GM18520 (cell line): ENCODE measurements around the gene PROM1.

ENCODE experiments used
- ATAC-seq: cut with Tn5 transposase; IDR thresholded peaks from one replicate; pipeline ENCODE4 v1.9.1; 2021; ENCODE audit not compliant: unreplicated experiment

PROM1 gene

GRCh38 chr4:16027626-16028025, 56.2 kb downstream of the PROM1 start:
- no peak for ATAC-seq

- ATAC-seq: no peak
These were observed 56.7 kb downstream of the PROM1 start for GRCh38 chr4:16027114-16027513.

GRCh38 chr4:16026160-16026761, 57.6 kb downstream of the PROM1 start:
- ATAC-seq: no peak

- ATAC-seq: no peak
These were observed 58.6 kb downstream of the PROM1 start for GRCh38 chr4:16025268-16025667.

GRCh38 chr4:16023776-16024408, 59.9 kb downstream of the PROM1 start:
- no peak for ATAC-seq

GRCh38 chr4:16021804-16022560, 61.8 kb downstream of the PROM1 start:
- ATAC-seq: no peak

GRCh38 chr4:16019649-16020048, 64.2 kb downstream of the PROM1 start:
- ATAC-seq: no peak

- no peak for ATAC-seq
These were observed 65.0 kb downstream of the PROM1 start for GRCh38 chr4:16018841-16019240.

- no peak for ATAC-seq
These were observed 65.7 kb downstream of the PROM1 start for GRCh38 chr4:16018061-16018676.

GRCh38 chr4:16016536-16016935, 67.3 kb downstream of the PROM1 start:
- no peak for ATAC-seq

GRCh38 chr4:16011173-16011572, 72.7 kb downstream of the PROM1 start:
- ATAC-seq: no peak

GRCh38 chr4:16009153-16009552, 74.7 kb downstream of the PROM1 start:
- no peak for ATAC-seq

- ATAC-seq: no peak
These were observed 76.2 kb downstream of the PROM1 start for GRCh38 chr4:16007471-16008095.

GRCh38 chr4:16006771-16007446, 76.9 kb downstream of the PROM1 start:
- ATAC-seq: no peak

- no peak for ATAC-seq
These were observed 78.1 kb downstream of the PROM1 start for GRCh38 chr4:16005676-16006075.

GRCh38 chr4:16001484-16001858, 82.4 kb downstream of the PROM1 start:
- peak; percentile 73 for ATAC-seq

- no peak for ATAC-seq
These were observed 82.9 kb downstream of the PROM1 start for GRCh38 chr4:16000708-16001483.

GRCh38 chr4:15996773-15997172, 87.0 kb downstream of the PROM1 start:
- peak; percentile 84 for ATAC-seq

GRCh38 chr4:15995826-15996225, 88.0 kb downstream of the PROM1 start:
- no peak for ATAC-seq

- no peak for ATAC-seq
These were observed 91.7 kb downstream of the PROM1 start for GRCh38 chr4:15992167-15992485.
